Measurements from ENCODE around the gene TOX2.

DNA sequence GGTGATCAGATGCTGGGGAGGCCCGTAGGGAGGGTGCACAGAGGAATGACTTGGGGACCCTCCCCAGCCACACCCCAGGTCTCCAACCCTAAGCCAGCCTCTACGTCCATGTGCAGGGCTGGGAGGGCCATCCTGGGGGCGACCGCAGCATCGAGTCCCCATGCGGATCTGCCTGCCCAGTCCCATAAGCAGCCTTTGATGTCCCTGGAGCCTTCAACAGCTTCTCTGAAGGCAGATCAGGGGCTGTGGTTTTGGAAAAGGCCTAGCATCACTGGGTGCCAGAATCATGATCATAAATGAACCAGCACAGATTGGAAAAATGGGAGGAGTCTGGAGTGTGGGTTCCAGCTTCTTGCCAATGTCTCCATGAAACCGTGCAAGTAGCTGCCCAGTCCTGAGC, 22.9 kb downstream of the TOX2 start:
- TF ChIP-seq EZH2 (IDR thresholded peaks at IDR 0.05; ENCODE audit: insufficient read depth, low read length) (no peak), CTCF (IDR thresholded peaks at IDR 0.05; ENCODE audit: insufficient read depth, low read depth, low read length) (no peak)
